ENCODE data around the gene CHCHD3. TPM values are rescaled to one million over a fixed set of nuclear protein-coding genes. Genes with fewer than 3 reads are reported as not detected.

CHCHD3 gene
- total RNA-seq, 2 experiments from 2014 or later: 83.5 to 83.8 TPM

GRCh38 chr7:132773527-132773956 lies 308.3 kb downstream of the CHCHD3 start:
- H3K36me3 ChIP-seq (ENCODE audit: insufficient read depth, low read length): no peaks in the 10 kb centered on the region
- ChIA-PET CTCF (ENCODE audit: unreplicated experiment) (no interaction called here), POLR2A (interaction anchor here (0.6 to 0.7 kb wide), 2 partner anchors 99 to 497 kb away, joined by 3 to 5 read pairs; no protein-coding TSS in a partner anchor)
- peaks cover 12% of the 10 kb centered on the region for H3K4me1 ChIP-seq (ENCODE audit: insufficient read depth, low read length, poor library complexity, severe bottlenecking)
- no peaks in the 10 kb centered on the region for H3K9me2 ChIP-seq (ENCODE audit: insufficient read depth, low read length)
- H2AFZ ChIP-seq (ENCODE audit: low read length): no peak overlapping the region
- H3K4me3 ChIP-seq (ENCODE audit: low read depth, low read length, poor library complexity, severe bottlenecking): no peak overlapping the region
- no peak overlapping the region for H3K27ac ChIP-seq (ENCODE audit: low read depth, low read length, poor library complexity, severe bottlenecking)
- no peak for DNase-seq (ENCODE audit: low spot score)
- intact Hi-C loops (cut with micrococcal nuclease; ENCODE audit: unreplicated experiment): no loop called here
- no peaks in the 10 kb centered on the region for H3K79me2 ChIP-seq (ENCODE audit: insufficient read depth, low read depth, low read length)
- H4K20me1 ChIP-seq (ENCODE audit: insufficient read depth, low read length): no peaks in the 10 kb centered on the region
- no peak for TF ChIP-seq EZH2phosphoT487 (IDR thresholded peaks at IDR 0.05; ENCODE audit: borderline replicate concordance, low read depth, low read length)
- no TSS peak for BruUV-seq (replicated peaks)
- peaks cover 11% of the 10 kb centered on the region for H3K9me3 ChIP-seq (ENCODE audit: low read length)
- H3K4me2 ChIP-seq (ENCODE audit: low read length): no peak overlapping the region

GRCh38 chr7:132771301-132771730 lies 310.6 kb downstream of the CHCHD3 start:
- peaks cover 8% of the 10 kb centered on the region for H3K4me1 ChIP-seq (ENCODE audit: insufficient read depth, low read length, poor library complexity, severe bottlenecking)
- no peak for DNase-seq (ENCODE audit: low spot score)
- intact Hi-C loops (cut with micrococcal nuclease; ENCODE audit: unreplicated experiment): no loop called here

GRCh38 chr7:132770055-132770454 lies 311.8 kb downstream of the CHCHD3 start:
- Histone ChIP-seq H3K9me3 (ENCODE audit: low read length) (peaks cover 11% of the 10 kb centered on the region), H3K27ac (ENCODE audit: low read depth, low read length, poor library complexity, severe bottlenecking) (no peak overlapping the region), H3K4me2 (ENCODE audit: low read length) (no peak overlapping the region), H3K79me2 (ENCODE audit: insufficient read depth, low read depth, low read length) (no peaks in the 10 kb centered on the region), H3K36me3 (ENCODE audit: insufficient read depth, low read length) (no peaks in the 10 kb centered on the region), H4K20me1 (ENCODE audit: insufficient read depth, low read length) (no peaks in the 10 kb centered on the region), H3K9me2 (ENCODE audit: insufficient read depth, low read length) (no peaks in the 10 kb centered on the region), H3K4me1 (ENCODE audit: insufficient read depth, low read length, poor library complexity, severe bottlenecking) (peaks cover 8% of the 10 kb centered on the region), H3K4me3 (ENCODE audit: low read depth, low read length, poor library complexity, severe bottlenecking) (no peak overlapping the region), H2AFZ (ENCODE audit: low read length) (no peak overlapping the region)
- ChIA-PET POLR2A (no interaction called here), CTCF (ENCODE audit: unreplicated experiment) (no interaction called here)
- DNase-seq (ENCODE audit: low spot score): no peak
- intact Hi-C loops (cut with micrococcal nuclease; ENCODE audit: unreplicated experiment): no loop called here
- BruUV-seq (replicated peaks): no TSS peak
- TF ChIP-seq CTCF (conservative IDR thresholded peaks at IDR 0.05; ENCODE audit: low read length): no peak

More at GRCh38 chr7:132771301-132771730, 310.6 kb downstream of the CHCHD3 start:
- TF ChIP-seq CTCF (conservative IDR thresholded peaks at IDR 0.05; ENCODE audit: low read length) (no peak), EZH2phosphoT487 (IDR thresholded peaks at IDR 0.05; ENCODE audit: borderline replicate concordance, low read depth, low read length) (no peak)
- no peaks in the 10 kb centered on the region for H3K79me2 ChIP-seq (ENCODE audit: insufficient read depth, low read depth, low read length)
- peaks cover 11% of the 10 kb centered on the region for H3K9me3 ChIP-seq (ENCODE audit: low read length)
- peak overlapping the region; percentile 64; the same call in 1 of the 2 replicates for H2AFZ ChIP-seq (ENCODE audit: low read length)
- no peaks in the 10 kb centered on the region for H3K9me2 ChIP-seq (ENCODE audit: insufficient read depth, low read length)
- H4K20me1 ChIP-seq (ENCODE audit: insufficient read depth, low read length): no peaks in the 10 kb centered on the region
- ChIA-PET CTCF (ENCODE audit: unreplicated experiment) (no interaction called here), POLR2A (interaction anchor here (0.6 to 1.1 kb wide), 3 partner anchors 18 to 370 kb away, joined by 3 to 4 read pairs (median 4); no protein-coding TSS in a partner anchor)
- peak overlapping the region; percentile 30; the same call in 1 of the 2 replicates for H3K4me2 ChIP-seq (ENCODE audit: low read length)
- no TSS peak for BruUV-seq (replicated peaks)
- H3K27ac ChIP-seq (ENCODE audit: low read depth, low read length, poor library complexity, severe bottlenecking): no peak overlapping the region
- H3K36me3 ChIP-seq (ENCODE audit: insufficient read depth, low read length): no peaks in the 10 kb centered on the region
- no peak overlapping the region for H3K4me3 ChIP-seq (ENCODE audit: low read depth, low read length, poor library complexity, severe bottlenecking)
